Germinal center (tissue), 1 donor: ENCODE measurements around the gene GCAT.

ENCODE experiments used
- DNase-seq: peaks from one replicate; pipeline ENCODE4 v3.0.0; 2012; ENCODE audit warnings: mixed read lengths, low spot score

The GCAT gene

DNA sequence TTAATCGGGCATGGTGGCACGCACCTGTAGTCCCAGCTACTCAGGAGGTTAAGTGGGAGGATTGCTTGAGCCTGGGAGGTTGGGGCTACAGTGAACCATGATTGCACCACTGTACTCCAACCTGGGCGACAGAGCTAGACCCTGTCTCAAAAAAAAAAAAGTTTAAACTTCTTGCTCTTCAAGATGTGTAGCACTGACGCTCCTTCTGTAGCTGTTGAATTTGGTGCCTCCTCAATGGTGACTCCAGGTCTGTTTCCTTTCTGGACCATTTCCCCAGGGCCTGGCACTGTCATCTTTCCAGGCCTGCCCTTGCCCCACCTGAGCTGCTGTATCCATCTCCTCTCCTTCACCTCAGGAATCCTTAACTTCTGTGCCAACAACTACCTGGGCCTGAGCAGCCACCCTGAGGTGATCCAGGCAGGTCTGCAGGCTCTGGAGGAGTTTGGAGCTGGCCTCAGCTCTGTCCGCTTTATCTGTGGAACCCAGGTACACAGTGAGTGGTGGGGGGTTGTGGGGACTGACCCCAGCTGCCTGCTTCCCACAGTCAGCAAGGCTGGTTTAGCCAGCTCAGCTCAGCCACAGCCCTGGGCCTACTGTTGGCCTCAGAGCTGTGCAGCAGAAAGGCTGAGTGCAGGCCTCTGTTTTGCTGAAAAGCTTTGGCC is 2.1 kb downstream of the GCAT start:
- no peak for DNase-seq

DNA sequence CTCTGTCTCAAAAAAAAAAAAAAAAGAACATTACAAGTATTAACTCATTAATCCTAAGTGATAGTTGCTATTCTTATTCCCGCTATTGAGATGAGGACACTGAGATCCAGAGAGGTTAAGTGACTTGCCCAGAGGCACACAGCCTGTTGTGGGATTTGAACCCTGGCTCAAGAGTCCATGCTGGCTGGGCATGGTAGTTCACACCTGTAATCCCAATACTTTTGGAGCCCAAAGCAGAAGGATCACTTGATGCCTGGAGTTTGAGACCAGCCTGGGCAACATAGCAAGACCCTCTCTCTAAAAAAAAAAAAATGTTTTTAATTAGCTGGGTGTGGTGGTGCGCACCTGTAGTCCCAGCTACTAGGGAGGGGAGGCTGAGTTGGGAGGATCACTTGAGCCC is 4.1 kb downstream of the GCAT start:
- DNase-seq: no peak

DNA sequence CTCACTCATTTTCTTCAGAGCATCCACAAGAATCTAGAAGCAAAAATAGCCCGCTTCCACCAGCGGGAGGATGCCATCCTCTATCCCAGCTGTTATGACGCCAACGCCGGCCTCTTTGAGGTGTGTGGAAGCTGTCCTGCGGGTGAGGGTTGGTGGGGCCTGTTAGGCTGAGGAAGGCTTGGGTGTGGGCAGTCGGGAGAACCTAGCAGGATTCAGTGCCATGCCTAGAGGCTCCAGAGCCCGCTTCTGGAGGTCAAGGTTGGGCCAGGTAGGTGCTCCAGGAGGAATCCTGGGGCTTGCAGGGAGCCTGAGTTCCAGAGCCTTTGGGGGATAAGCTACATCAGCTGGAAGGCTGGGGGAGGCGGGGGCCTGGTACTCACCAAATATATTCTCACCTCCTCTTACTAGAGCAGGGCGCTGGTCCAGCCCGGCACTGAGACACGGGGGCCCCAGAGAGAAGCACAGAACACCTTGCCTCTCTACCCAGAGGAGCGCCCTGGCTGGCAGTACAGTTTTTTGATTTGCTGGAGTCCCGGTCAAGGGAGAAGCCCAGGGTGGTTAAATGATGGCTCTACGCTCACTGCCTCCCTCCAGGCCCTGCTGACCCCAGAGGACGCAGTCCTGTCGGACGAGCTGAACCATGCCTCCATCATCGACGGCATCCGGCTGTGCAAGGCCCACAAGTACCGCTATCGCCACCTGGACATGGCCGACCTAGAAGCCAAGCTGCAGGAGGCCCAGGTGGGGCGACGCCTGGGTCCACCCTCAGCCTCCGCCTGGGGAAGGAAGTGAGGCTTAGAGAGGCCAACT is 5.3 kb downstream of the GCAT start:
- no peak for DNase-seq

DNA sequence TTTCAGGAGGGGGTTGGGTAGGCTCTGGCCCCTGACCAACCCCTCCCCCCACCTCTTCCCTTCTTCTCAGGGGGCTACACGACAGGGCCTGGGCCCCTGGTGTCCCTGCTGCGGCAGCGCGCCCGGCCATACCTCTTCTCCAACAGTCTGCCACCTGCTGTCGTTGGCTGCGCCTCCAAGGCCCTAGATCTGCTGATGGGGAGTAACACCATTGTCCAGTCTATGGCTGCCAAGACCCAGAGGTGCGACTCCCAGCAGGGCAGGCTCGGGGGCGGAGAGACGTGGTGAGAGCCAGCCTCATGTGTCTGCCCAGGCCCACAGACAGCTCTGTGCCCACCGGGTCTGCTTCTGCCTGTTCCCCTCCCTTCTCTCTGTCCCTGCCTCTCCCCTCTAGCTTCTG is 7.9 kb downstream of the GCAT start:
- no peak for DNase-seq

DNA sequence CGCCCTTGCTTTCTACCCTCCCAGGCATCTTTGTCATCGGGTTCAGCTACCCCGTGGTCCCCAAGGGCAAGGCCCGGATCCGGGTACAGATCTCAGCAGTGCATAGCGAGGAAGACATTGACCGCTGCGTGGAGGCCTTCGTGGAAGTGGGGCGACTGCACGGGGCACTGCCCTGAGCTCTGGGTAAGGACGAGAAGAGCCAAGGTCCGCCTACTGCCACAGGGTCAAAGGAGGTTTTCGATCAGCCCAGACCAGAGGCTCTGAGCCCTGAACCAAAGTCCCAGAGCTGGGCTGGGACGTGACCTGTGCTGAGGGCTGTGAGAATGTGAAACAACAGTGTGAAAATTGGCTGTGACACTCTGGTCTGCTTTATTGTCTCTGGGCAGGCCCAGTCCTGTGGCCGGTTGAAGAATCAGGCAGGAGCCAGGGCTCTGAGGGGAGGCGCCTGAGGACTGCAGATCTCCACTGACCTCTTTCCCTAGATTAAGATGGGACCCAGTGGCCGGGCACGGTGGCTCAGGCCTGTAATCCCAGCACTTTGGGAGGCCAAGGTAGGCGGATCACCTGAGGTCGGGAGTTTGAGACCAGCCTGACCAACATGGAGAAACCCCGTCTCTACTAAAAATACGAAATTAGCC is 8.9 kb downstream of the GCAT start:
- DNase-seq: no peak

DNA sequence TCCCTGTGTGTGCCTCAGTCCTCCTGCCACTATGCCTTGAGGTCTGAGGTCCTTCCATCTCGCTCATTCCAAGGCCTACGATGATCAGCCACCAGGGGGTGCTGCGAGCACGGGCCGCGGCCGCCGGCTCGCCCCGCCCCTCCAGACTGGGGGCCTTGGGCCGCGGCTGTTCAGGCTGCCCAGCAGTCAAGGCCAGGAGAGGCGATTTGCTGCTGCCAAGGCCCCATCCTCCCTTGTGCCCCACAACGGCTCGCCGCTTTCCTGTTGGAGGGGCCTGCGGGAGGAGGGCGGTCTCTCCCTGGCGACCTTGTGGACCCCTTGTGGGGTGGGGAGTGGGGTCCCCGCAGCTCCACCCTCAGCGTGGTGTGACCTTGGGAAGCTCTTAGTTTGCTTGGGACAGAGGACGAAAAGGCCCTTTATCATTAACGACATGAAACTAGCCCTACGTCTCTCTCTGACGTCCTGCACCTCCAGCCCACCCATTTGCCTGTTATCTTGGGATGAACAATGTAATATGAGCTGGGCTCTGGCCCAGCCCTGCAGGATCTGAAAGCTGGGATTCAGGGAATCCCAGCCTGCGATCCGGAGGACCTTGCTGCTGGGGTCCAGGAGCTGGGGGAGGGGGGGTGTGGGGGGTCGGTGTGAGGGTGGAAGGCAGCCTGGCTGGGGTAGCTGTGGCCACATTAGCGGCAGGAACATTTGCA is 10.1 kb downstream of the GCAT start:
- peak; percentile 88 for DNase-seq

DNA sequence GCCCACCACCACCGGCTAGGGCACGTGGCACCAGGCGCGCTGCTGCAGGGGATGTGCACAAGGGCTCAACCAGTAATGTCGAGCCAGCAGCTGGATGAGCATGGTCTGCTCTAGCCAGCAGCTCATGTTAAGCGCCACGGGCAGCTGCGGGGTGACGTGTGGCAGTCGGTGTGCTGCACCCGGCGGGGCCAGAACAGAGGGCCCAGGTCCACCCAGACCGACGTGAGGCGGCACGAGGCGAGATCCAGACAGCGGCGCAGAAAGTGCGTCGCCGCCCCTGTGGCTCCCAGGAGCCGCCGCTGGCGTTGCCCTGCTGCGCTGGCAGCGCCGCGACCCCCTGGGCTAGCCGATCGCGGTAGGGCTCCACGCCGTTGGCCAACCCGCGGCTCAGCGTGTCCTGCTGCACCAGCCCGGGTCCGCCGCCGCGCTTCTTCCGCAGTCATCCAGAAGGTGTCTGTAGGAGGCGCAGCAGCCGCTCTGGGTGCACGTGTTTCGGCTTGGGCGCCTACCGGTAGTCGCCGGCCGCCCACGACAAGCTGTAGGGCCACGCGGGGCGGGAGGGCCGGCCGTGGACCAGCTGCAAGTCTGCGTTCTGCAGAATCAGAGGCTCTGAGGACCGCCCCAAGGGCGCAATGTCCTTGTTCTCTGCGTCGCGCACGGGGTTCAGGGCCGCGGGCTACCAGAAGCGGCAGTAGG is 10.8 kb downstream of the GCAT start:
- DNase-seq: peak; percentile 82

DNA sequence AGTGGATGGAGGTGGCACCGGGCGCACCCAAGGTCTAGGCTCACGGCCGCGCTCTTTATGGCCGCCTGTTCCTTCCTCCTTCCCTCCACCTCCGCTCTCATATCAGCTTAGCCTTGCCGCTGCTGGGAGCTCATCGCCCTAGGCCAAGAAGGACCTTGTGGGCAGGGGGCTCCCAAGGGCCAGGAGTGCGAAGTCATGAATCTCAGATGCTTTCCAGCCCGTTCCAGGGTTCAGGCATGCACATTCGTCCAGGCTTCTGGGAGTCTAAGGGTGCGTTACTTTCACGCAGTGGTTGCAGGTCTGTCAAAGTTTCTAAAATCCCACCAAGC is 11.3 kb downstream of the GCAT start:
- no peak for DNase-seq

DNA sequence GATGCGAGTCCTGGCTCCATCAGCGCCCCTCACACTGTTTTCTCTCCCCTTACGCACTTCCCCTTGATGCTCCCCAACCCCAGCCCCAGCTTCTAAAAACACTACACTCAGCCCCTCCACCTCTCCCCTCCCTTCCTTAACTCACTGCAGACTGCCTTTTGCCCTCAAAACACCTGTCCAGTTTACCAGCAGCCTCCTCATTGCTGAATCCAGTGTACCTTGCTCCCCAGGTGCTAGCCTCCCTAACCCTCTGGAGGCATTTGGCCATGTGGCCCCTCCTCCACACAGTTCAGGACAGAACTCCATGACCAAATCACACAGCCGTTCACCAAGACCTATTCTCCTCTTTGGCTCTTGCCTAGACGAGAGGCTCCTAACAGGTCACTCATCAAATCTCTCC is 12.6 kb downstream of the GCAT start:
- DNase-seq: no peak

DNA sequence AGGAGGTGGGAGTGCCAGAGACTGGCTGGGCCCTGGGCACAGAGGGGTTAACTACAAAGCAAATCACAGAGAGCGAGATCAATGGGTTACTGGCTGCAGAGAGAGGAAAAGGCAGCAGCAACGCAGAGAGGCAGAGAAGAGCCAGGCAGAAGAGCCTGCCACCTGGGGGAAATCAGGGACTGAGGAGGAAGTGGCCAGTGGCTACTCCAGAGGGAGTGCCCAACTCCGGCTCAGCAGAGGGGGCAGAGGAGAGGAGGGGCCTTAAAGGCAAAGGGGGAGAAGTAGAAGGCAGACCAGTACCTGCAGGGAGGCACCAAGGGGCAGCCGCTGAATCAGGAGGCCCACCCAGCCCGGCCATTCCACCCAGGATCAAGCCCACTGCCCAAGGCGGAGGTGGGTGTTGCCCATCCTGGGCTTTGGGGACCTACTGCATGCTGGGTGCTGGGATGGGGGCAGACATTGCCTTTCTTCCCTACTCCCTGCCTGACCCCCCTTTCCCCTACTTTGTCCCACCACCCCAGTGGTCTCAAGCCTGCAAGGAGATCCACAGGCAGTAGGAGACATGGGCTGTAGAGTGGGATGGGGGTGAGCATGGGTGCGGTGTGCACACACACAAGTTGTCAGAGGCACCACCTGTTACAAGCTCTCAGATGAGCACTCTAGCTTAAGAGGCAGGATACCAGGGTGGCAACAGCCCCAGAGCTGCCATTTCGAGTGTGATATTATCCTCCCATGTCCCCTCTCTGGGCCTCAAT is 14.5 kb downstream of the GCAT start:
- no peak for DNase-seq

DNA sequence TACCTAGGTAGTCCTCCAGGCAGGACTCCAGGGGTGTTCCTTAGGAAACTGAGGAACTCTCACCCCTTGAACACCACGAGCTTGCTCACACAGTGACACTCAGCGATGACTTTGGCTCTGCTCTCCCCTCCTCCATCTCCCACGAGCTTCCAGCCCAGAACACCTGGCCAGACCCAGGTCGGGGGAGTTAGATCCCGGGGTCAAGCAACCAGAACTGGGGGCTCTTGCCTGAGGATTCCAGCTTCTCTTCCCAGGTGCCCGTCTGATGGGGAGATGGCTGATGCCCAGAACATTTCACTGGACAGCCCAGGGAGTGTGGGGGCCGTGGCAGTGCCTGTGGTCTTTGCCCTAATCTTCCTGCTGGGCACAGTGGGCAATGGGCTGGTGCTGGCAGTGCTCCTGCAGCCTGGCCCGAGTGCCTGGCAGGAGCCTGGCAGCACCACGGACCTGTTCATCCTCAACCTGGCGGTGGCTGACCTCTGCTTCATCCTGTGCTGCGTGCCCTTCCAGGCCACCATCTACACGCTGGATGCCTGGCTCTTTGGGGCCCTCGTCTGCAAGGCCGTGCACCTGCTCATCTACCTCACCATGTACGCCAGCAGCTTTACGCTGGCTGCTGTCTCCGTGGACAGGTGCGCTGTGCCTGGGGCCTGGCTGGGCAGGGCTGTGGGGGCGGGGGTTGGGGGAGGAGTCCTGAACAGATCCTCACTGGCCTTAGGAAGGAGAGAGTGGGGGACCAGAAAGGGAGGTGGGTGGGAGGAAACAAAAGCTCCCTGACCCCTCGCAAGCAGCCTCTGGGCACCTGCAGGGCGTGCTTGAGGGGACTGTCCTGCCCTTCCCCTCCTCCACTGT is 15.6 kb downstream of the GCAT start, which contains the start of gene GALR3:
Gene GALR3, plus strand, starts transcription at position 249 of the 852 bp plus-strand sequence. Its CDS starts 25 bp downstream, at position 274.
- no peak for DNase-seq

DNA sequence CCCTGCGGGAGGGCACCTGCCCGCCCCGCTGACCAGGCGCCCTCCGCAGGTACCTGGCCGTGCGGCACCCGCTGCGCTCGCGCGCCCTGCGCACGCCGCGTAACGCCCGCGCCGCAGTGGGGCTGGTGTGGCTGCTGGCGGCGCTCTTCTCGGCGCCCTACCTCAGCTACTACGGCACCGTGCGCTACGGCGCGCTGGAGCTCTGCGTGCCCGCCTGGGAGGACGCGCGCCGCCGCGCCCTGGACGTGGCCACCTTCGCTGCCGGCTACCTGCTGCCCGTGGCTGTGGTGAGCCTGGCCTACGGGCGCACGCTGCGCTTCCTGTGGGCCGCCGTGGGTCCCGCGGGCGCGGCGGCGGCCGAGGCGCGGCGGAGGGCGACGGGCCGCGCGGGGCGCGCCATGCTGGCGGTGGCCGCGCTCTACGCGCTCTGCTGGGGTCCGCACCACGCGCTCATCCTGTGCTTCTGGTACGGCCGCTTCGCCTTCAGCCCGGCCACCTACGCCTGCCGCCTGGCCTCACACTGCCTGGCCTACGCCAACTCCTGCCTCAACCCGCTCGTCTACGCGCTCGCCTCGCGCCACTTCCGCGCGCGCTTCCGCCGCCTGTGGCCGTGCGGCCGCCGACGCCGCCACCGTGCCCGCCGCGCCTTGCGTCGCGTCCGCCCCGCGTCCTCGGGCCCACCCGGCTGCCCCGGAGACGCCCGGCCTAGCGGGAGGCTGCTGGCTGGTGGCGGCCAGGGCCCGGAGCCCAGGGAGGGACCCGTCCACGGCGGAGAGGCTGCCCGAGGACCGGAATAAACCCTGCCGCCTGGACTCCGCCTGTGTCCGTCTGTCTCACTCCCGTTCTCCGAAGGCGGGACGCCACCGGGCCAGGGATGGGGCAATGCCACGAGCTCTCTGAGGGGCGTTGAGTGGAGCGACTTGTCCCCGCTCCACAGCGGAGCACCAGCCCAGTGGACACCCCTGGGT is 17.2 kb downstream of the GCAT start:
- DNase-seq: peak; percentile 45

DNA sequence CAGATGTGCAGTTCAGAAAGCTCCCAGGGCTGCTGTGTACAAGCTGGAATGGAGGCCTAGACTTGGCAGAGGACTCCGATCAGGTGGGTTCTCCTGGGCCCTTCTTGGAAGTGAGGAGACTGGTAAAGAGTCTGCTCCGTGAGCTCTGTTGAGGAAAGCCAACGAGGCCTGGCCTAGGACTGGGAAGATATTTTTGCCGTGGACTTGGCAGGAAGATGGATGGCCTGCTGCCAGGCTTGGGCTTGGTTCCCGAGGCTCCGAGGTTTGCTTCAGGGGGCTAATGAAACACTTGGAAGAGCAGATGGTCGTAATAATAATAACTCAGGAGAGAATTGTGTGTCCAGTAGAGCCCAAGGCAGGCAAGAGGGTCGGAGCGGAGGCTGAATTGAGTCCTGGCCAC is 19.3 kb downstream of the GCAT start:
- DNase-seq: no peak

DNA sequence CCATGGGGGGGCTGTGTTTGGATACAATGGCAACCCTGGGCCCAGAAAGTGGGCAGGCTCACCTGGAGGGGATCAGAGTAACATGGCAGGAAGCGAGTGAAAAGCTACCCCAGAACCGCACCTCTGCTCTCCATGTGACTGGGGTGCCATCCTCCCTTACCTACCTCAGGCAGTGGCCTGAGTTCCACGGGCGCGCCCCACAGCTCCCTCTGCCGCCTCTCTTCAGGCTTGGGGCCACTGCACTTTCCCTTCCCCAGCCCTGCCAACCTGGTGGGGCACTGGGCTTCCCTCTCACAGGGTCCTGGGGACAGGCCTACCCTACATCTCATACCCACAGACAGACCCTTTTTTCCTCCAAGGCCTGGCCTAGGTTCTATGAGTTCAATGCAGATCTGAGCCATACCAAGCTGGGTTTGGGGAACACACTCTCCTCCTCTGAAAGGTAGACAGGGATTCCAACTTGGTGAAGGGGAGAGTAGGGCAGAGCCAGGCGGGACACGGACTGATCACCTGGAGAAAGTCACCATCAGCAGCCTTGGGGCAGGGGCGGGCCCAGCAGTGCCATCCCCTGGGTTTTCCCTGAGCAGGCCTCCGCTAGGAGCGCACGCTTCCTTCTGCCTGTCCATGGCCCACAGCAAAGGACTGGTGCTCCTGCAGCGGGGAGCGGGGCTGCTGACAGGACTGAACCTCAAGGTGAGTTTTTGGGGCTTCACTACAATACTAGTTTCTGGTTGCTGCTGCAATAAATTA is 22.5 kb downstream of the GCAT start:
- no peak for DNase-seq

DNA sequence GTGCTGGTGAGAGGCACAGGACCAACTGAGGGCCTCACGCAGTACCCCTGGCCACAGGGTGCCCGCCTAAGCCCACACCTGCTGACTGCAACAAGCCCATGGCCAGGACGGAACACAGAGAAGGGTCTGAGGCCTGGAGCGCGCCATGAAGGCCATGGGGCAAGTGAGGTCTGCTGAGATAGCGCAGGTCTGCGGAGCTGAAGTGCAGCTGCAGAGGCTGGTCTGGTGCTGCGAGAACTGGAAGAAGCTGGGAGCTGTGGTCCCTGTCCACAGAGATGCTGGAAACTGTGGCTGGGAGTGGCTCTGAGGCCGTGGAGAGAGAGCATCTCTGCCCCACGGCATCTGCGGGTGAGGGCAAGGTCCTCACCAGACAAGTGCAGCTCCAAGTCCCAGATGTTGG is 23.7 kb downstream of the GCAT start:
- DNase-seq: no peak

DNA sequence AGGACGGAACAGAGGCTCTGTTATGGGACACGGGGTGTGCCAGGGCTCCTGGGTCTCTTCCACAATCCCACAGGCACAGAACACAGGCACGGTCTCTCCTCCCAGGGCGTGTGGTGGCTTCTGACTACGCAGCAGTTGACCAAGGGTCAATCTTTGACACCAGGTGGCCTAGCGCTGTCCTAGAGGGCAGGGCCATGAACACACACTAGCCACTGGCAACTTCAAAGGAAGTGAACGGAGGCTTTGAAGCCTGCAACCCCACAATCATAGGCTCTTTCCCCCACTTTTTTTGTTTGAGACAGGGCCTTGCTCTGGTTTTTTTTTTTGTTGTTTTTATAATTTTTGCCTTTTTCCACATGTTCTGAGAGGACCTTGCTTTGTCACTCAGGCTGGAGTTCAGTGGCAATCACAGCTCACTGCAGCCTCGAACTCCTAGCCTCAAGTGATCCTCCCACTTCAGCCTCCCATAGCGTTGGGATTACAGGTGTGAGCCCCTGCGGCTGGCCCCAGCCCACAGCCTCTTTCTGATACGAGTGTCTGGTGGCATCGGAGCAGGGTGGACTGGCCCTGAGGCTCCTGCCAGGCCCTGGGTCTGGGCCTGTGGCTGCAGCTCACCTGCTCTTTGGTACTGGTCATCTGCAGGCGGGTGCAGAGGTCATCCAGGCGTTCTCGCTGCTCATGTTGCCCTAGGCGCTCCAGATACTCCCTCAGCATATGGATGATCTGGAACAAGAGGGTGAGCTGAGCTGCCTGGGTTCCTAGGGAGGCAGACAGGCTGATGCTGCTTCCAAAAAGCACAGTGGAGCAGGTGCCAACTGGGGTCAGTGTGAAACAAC is 24.5 kb downstream of the GCAT start:
- no peak for DNase-seq

DNA sequence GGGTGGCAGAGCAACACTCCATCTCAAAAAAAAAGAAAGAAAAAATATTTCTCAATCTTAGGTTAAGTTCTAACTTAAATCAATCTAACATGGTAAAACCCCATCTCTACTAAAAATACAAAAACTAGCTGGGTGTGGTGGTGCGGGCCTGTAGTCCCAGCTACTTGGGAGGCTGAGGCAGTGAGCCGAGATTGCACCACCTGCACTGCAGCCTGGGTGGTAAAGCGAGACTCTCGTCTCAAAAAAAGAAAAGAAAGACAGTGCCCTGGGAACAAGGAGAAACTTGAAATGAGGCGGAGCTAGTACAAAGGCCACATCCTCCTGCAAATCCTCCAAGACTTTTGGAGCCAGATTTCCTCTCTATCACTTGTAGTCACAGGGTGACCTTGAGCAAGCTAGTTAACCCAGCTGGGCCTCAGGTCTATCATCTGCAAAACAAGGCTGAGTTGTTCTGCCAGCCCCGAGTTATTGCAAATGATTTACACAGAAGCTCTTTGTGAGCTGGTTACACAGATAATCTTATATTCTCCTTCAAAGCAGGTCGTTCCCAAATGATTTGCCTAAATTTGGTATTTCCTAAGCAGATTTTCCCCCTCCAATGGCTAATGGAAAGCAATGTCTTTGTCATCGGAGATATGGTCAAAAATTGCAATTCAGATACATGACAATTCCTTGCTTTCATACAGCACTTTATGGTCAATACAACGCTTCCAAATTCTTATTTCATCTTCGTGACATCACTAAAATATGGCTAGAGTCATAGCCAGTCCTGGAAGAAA is 34.5 kb downstream of the GCAT start:
- no peak for DNase-seq
